Muscle layer of duodenum (tissue), 2 donors: Measurements from ENCODE around the gene NXPH3.
A peak's percentile ranks its signal among the peaks of the same experiment; 100 is the strongest.

ENCODE experiments used
- H3K27ac ChIP-seq: one replicate; pipeline ENCODE4 v1.7.0; 2013; ENCODE audit warnings: mild to moderate bottlenecking, low read length
- H3K27me3 ChIP-seq: one replicate; pipeline ENCODE4 v1.7.0; 2013; ENCODE audit warnings: low read depth, mild to moderate bottlenecking, control low read depth, low read length
- H3K36me3 ChIP-seq, 2 donors: one replicate each; pipeline ENCODE4 v1.7.0; 2013; ENCODE audit warnings: low read length in 2 of 2, control low read depth in 1 of 2, mild to moderate bottlenecking in 1 of 2; ENCODE audit not compliant: insufficient read depth in 2 of 2, control insufficient read depth in 1 of 2
- H3K4me1 ChIP-seq, 2 donors: one replicate each; pipeline ENCODE4 v1.7.0; 2013; ENCODE audit warnings: low read length in 2 of 2, mild to moderate bottlenecking in 2 of 2, control low read depth in 1 of 2, moderate library complexity in 1 of 2; ENCODE audit not compliant: insufficient read depth in 2 of 2, control insufficient read depth in 1 of 2
- H3K4me3 ChIP-seq, 2 donors: one replicate each; pipeline ENCODE4 v1.7.0; 2013; ENCODE audit warnings: low read length in 2 of 2, low read depth in 1 of 2, mild to moderate bottlenecking in 1 of 2
- H3K9me3 ChIP-seq, 2 donors: one replicate each; pipeline ENCODE4 v1.7.0; 2013; ENCODE audit warnings: low read length in 2 of 2, control low read depth in 1 of 2, mild to moderate bottlenecking in 1 of 2; ENCODE audit not compliant: control insufficient read depth in 1 of 2
- donor health status: healthy.

Gene NXPH3

GRCh38 chr17:49575679-49576087, at the start of gene NXPH3:
Gene NXPH3 (plus strand): TSS chr17:49575871. CDS start chr17:49576220, 349 bp downstream.
- Histone ChIP-seq H3K27me3 (peaks cover 9% of the 10 kb centered on the region), H3K4me3 (peak within 1 kb of the TSS; percentile 52 to 93), H3K27ac (no peak within 1 kb of the TSS), H3K9me3 (no peaks in the 10 kb centered on the region), H3K36me3 (no peaks in the 10 kb centered on the region), H3K4me1 (peaks cover 6 to 38% of the 10 kb centered on the region in 2 donors)

- no peak overlapping the region for H3K27ac ChIP-seq
- no peak overlapping the region for H3K4me3 ChIP-seq
- no peaks in the 10 kb centered on the region for H3K36me3 ChIP-seq
- H3K4me1 ChIP-seq, result no peaks in the 10 kb centered on the region
- H3K9me3 ChIP-seq, result no peaks in the 10 kb centered on the region
- no peaks in the 10 kb centered on the region for H3K27me3 ChIP-seq
Measured at GRCh38 chr17:49527927-49528651, 47.6 kb upstream of the NXPH3 start.

- H3K4me3 ChIP-seq, result no peak overlapping the region
- no peaks in the 10 kb centered on the region for H3K9me3 ChIP-seq
- no peaks in the 10 kb centered on the region for H3K36me3 ChIP-seq
- H3K27me3 ChIP-seq, result no peaks in the 10 kb centered on the region
- no peaks in the 10 kb centered on the region for H3K4me1 ChIP-seq
- H3K27ac ChIP-seq, result no peak overlapping the region
Measured at GRCh38 chr17:49528966-49529365, 46.7 kb upstream of the NXPH3 start.

GRCh38 chr17:49530118-49530517, 45.6 kb upstream of the NXPH3 start:
- Histone ChIP-seq H3K27me3 (no peaks in the 10 kb centered on the region), H3K4me1 (no peaks in the 10 kb centered on the region), H3K27ac (no peak overlapping the region), H3K36me3 (no peaks in the 10 kb centered on the region), H3K4me3 (no peak overlapping the region), H3K9me3 (no peaks in the 10 kb centered on the region)

GRCh38 chr17:49543860-49544259, 31.8 kb upstream of the NXPH3 start:
- Histone ChIP-seq H3K4me3 (no peak overlapping the region), H3K4me1 (peaks cover 0 to 6% of the 10 kb centered on the region in 2 donors), H3K36me3 (no peaks in the 10 kb centered on the region), H3K27ac (no peak overlapping the region), H3K9me3 (peaks cover 0 to 5% of the 10 kb centered on the region in 2 donors), H3K27me3 (no peaks in the 10 kb centered on the region)

- H3K9me3 ChIP-seq, result peaks cover 0 to 5% of the 10 kb centered on the region in 2 donors
- H3K36me3 ChIP-seq, result no peaks in the 10 kb centered on the region
- H3K4me1 ChIP-seq, result peaks cover 0 to 6% of the 10 kb centered on the region in 2 donors
- no peak overlapping the region for H3K27ac ChIP-seq
- no peak overlapping the region for H3K4me3 ChIP-seq
- no peaks in the 10 kb centered on the region for H3K27me3 ChIP-seq
Measured at GRCh38 chr17:49545007-49545660, 30.5 kb upstream of the NXPH3 start.

- no peaks in the 10 kb centered on the region for H3K36me3 ChIP-seq
- H3K27me3 ChIP-seq, result no peaks in the 10 kb centered on the region
- H3K4me3 ChIP-seq, result no peak overlapping the region
- H3K4me1 ChIP-seq, result peaks cover 0 to 6% of the 10 kb centered on the region in 2 donors
- H3K9me3 ChIP-seq, result peaks cover 0 to 4% of the 10 kb centered on the region in 2 donors
- H3K27ac ChIP-seq, result no peak overlapping the region
Measured at GRCh38 chr17:49545806-49546545, 29.7 kb upstream of the NXPH3 start.

- H3K27ac ChIP-seq, result no peak overlapping the region
Measured at GRCh38 chr17:49546546-49547535, 28.8 kb upstream of the NXPH3 start.

GRCh38 chr17:49547566-49547965, 28.1 kb upstream of the NXPH3 start:
- H3K27me3 ChIP-seq, result no peaks in the 10 kb centered on the region
- no peaks in the 10 kb centered on the region for H3K9me3 ChIP-seq
- H3K36me3 ChIP-seq, result no peaks in the 10 kb centered on the region
- peaks cover 0 to 6% of the 10 kb centered on the region in 2 donors for H3K4me1 ChIP-seq
- H3K27ac ChIP-seq, result no peak overlapping the region
- no peak overlapping the region for H3K4me3 ChIP-seq

More at GRCh38 chr17:49546546-49547535, 28.8 kb upstream of the NXPH3 start:
- Histone ChIP-seq H3K27me3 (no peaks in the 10 kb centered on the region), H3K4me3 (no peak overlapping the region), H3K9me3 (no peaks in the 10 kb centered on the region), H3K4me1 (peaks cover 0 to 6% of the 10 kb centered on the region in 2 donors), H3K36me3 (no peaks in the 10 kb centered on the region)

GRCh38 chr17:49548051-49548505, 27.6 kb upstream of the NXPH3 start:
- H3K4me3 ChIP-seq, result no peak overlapping the region
- H3K27me3 ChIP-seq, result no peaks in the 10 kb centered on the region
- H3K36me3 ChIP-seq, result no peaks in the 10 kb centered on the region
- H3K9me3 ChIP-seq, result no peaks in the 10 kb centered on the region
- peaks cover 0 to 6% of the 10 kb centered on the region in 2 donors for H3K4me1 ChIP-seq
- H3K27ac ChIP-seq, result no peak overlapping the region
